DND-41 (cell line): ENCODE results near the gene ANO2.

Experiments used
- EZH2 ChIP-seq: IDR thresholded peaks from 3 replicates; pipeline ENCODE4 v1.6.1; 2012; ENCODE audit warnings: borderline replicate concordance, low read depth, mild to moderate bottlenecking, moderate library complexity, low read length, inconsistent platforms; ENCODE audit not compliant: severe bottlenecking
- TF ChIP-seq, protein P1 (sequence below): IDR thresholded peaks from 2 replicates; pipeline ENCODE4 v1.5.1; 2012; ENCODE audit warnings: borderline replicate concordance, low read length, moderate library complexity, mild to moderate bottlenecking; ENCODE audit not compliant: poor library complexity, severe bottlenecking; ENCODE audit errors: extremely low read depth

DNA sequence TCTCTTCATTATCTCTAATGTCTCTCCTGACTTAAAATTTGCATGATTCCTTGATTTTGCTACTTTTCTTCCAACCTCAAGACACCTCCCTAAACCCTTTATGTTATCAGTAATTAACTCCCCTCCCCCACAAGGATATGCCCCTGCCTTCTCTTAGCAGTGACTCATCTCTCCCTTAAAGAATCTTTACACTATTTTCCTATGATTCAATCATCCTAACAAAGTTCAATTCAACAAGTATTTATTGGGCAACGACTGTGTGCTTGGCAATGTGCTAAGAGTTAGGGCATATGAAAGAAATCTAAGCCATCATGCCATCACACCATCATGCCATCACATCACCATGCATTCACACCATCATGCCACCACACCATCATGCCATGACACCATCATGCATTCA, 80.1 kb downstream of the ANO2 start:
- TF ChIP-seq, protein P1, sequence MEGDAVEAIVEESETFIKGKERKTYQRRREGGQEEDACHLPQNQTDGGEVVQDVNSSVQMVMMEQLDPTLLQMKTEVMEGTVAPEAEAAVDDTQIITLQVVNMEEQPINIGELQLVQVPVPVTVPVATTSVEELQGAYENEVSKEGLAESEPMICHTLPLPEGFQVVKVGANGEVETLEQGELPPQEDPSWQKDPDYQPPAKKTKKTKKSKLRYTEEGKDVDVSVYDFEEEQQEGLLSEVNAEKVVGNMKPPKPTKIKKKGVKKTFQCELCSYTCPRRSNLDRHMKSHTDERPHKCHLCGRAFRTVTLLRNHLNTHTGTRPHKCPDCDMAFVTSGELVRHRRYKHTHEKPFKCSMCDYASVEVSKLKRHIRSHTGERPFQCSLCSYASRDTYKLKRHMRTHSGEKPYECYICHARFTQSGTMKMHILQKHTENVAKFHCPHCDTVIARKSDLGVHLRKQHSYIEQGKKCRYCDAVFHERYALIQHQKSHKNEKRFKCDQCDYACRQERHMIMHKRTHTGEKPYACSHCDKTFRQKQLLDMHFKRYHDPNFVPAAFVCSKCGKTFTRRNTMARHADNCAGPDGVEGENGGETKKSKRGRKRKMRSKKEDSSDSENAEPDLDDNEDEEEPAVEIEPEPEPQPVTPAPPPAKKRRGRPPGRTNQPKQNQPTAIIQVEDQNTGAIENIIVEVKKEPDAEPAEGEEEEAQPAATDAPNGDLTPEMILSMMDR: no peak
- TF ChIP-seq EZH2: no peak
